Stimulated activated CD4-positive, alpha-beta T cell treated with anti-CD3 and anti-CD28 coated beads, Interleukin-15, amount 100 ng/mL, for 1 hour (primary cell): ENCODE data around the gene MYL1.

ENCODE experiments used
- DNase-seq, 2 donors: peaks; one replicate each; pipeline ENCODE4 v3.0.0-alpha.2; 2020; ENCODE audit warnings: low read depth in 1 of 2, low spot score in 1 of 2

The MYL1 gene

GRCh38 chr2:210315015-210315788, at the start of gene MYL1:
Gene MYL1, minus strand, starts transcription at chr2:210315174. Its CDS starts 132 bp downstream, at chr2:210315042.
- no peak for DNase-seq

- DNase-seq, result no peak
Measured at GRCh38 chr2:210363876-210364275, 48.9 kb upstream of the MYL1 start.

- no peak for DNase-seq
Measured at GRCh38 chr2:210363261-210363660, 48.3 kb upstream of the MYL1 start.

GRCh38 chr2:210360412-210360811, 45.4 kb upstream of the MYL1 start:
- no peak for DNase-seq

- DNase-seq, result no peak
Measured at GRCh38 chr2:210356944-210357343, 42.0 kb upstream of the MYL1 start.

GRCh38 chr2:210337159-210337558, 22.2 kb upstream of the MYL1 start:
- DNase-seq, result no peak

GRCh38 chr2:210324906-210325305, 9.9 kb upstream of the MYL1 start:
- no peak for DNase-seq

GRCh38 chr2:210324458-210324857, 9.5 kb upstream of the MYL1 start:
- no peak for DNase-seq

- no peak for DNase-seq
Measured at GRCh38 chr2:210323003-210323402, 8.0 kb upstream of the MYL1 start.

- no peak for DNase-seq
Measured at GRCh38 chr2:210318891-210319290, 3.9 kb upstream of the MYL1 start.

- no peak for DNase-seq
Measured at GRCh38 chr2:210318486-210318885, 3.5 kb upstream of the MYL1 start.

GRCh38 chr2:210310550-210310949, 4.4 kb downstream of the MYL1 start:
- no peak for DNase-seq

GRCh38 chr2:210309548-210310233, 5.3 kb downstream of the MYL1 start:
- DNase-seq, result no peak

GRCh38 chr2:210303498-210303897, 11.5 kb downstream of the MYL1 start:
- no peak for DNase-seq

GRCh38 chr2:210302326-210302725, 12.6 kb downstream of the MYL1 start:
- no peak for DNase-seq

- DNase-seq, result no peak
Measured at GRCh38 chr2:210299866-210300373, 15.1 kb downstream of the MYL1 start.

- DNase-seq, result no peak
Measured at GRCh38 chr2:210288408-210288807, 26.6 kb downstream of the MYL1 start.

- DNase-seq, result no peak
Measured at GRCh38 chr2:210287301-210287700, 27.7 kb downstream of the MYL1 start.

GRCh38 chr2:210286123-210286680, 28.8 kb downstream of the MYL1 start:
- no peak for DNase-seq

GRCh38 chr2:210277133-210277532, 37.8 kb downstream of the MYL1 start:
- DNase-seq, result no peak

GRCh38 chr2:210271300-210271699, 43.7 kb downstream of the MYL1 start:
- no peak for DNase-seq

GRCh38 chr2:210269148-210269547, 45.8 kb downstream of the MYL1 start:
- DNase-seq, result no peak
